Smooth muscle cell (in vitro differentiated cells): ENCODE data around the gene TRMT13. TPM values are rescaled to one million over a fixed set of nuclear protein-coding genes. Genes with fewer than 3 reads are reported as not detected.
"Not testable (repeated sequence)": the region's sequence is repeated elsewhere in the genome, so short reads cannot be mapped to it uniquely, and the experiment has no call there.

Experiments used
- DNase-seq: peaks from one replicate; lab custom pipeline; 2025; ENCODE audit not compliant: unreplicated experiment; lab: John Stamatoyannopoulos, UW
- H2AFZ ChIP-seq: fragments of 200-600 bp; sonication (generic); 2 replicates; pipeline ENCODE4 v1.6.0; 2016; ENCODE audit warnings: antibody characterized with exemption, low read depth, mild to moderate bottlenecking
- H3F3A ChIP-seq: fragments of 200-600 bp; sonication (generic); 2 replicates; pipeline ENCODE4 v1.6.0; 2017; ENCODE audit warnings: antibody characterized with exemption, low read depth
- H3K27ac ChIP-seq: fragments of 200-600 bp; sonication (generic); 2 replicates; pipeline ENCODE4 v1.5.1; 2016; ENCODE audit warnings: low read depth, mild to moderate bottlenecking
- H3K27me3 ChIP-seq: fragments of 200-600 bp; sonication (generic); 2 replicates; pipeline ENCODE4 v1.6.1; 2016; ENCODE audit warnings: low read depth, mild to moderate bottlenecking
- H3K36me3 ChIP-seq: fragments of 200-600 bp; sonication (generic); 2 replicates; pipeline ENCODE4 v1.5.1; 2016; ENCODE audit warnings: low read depth
- H3K4me1 ChIP-seq: fragments of 200-600 bp; sonication (generic); 2 replicates; pipeline ENCODE4 v1.5.1; 2016; ENCODE audit warnings: low read depth
- H3K4me2 ChIP-seq: fragments of 200-600 bp; sonication (generic); 2 replicates; pipeline ENCODE4 v1.6.0; 2016; ENCODE audit warnings: mild to moderate bottlenecking
- H3K4me3 ChIP-seq: fragments of 200-600 bp; sonication (generic); 2 replicates; pipeline ENCODE4 v1.5.1; 2016; ENCODE audit warnings: mild to moderate bottlenecking
- H3K79me2 ChIP-seq: fragments of 200-600 bp; sonication (generic); 2 replicates; pipeline ENCODE4 v1.6.0; 2016; ENCODE audit warnings: low read depth, mild to moderate bottlenecking
- H3K9ac ChIP-seq: fragments of 200-600 bp; sonication (generic); 2 replicates; pipeline ENCODE4 v1.6.0; 2016; ENCODE audit warnings: low read depth
- H3K9me3 ChIP-seq: fragments of 200-600 bp; sonication (generic); replicated peaks from 2 replicates; pipeline ENCODE4 v1.5.1; 2016; ENCODE audit warnings: low read depth
- H4K20me1 ChIP-seq: fragments of 200-600 bp; sonication (generic); 2 replicates; pipeline ENCODE4 v1.6.0; 2016; ENCODE audit warnings: low read depth
- WGBS: methylation state at CpG from one replicate; pipeline ENCODE4 v1.1.7; 2016; ENCODE audit warnings: low lambda C conversion rate; 5-methylcytosine and 5-hydroxymethylcytosine counted together
- polyA plus RNA-seq: library from polyadenylated mRNA; unstranded; fragments of >200 nt; fragmentation: Nextera tagmentation; extraction: Ambion mirVana; gene quantifications from 2 replicates; pipeline ENCODE4 v1.2.1, GENCODE V29; 2016
- small RNA-seq: library from RNA; depleted of rRNA; stranded (forward); fragments of <200 nt; gene quantifications from one replicate; pipeline ENCODE3, GENCODE V24; 2014
- total RNA-seq: library from RNA; depleted of rRNA; stranded (reverse); fragments of >200 nt; gene quantifications from 2 replicates; pipeline ENCODE4 v1.2.3, GENCODE V29; 2014
- TF ChIP-seq, protein P1 (sequence below): fragments of 200-600 bp; sonication (generic); IDR thresholded peaks from 2 replicates; pipeline ENCODE4 v1.5.1; 2017; ENCODE audit warnings: borderline replicate concordance, mild to moderate bottlenecking, antibody characterized with exemption; ENCODE audit not compliant: insufficient read depth, poor library complexity, severe bottlenecking

Gene TRMT13
- total and polyA plus RNA-seq, 2 experiments from 2014 or later = 6.2 to 15.7 TPM

DNA sequence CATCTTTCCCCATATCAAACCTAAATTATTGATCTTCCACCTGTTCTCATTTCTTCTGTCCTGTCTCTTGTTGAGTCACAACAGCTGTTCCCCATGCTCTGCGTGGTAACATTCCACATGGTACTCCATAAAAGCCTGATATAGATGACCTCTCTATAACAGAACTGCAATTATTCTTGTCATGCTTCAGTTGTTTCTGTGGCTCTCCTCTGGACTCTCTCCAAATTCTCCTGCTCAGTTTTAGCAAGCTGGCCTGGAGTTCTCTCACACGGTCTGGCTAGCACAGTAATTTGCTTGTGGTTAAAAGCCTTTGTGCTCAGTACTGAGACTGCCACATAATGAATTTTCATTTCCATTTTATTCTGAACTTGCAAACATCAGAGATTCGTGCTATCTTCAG is 55.7 kb downstream of the TRMT13 start:
- Histone ChIP-seq H3K79me2 (no peaks in the 10 kb centered on the region), H3K4me3 (no peak overlapping the region), H3K9ac (no peak overlapping the region), H3K27me3 (no peaks in the 10 kb centered on the region), H3K4me2 (no peak overlapping the region), H3K9me3 (no peaks in the 10 kb centered on the region), H3K36me3 (no peaks in the 10 kb centered on the region), H3F3A (no peaks in the 10 kb centered on the region), H3K27ac (no peak overlapping the region), H3K4me1 (peaks cover 4% of the 10 kb centered on the region), H2AFZ (no peak overlapping the region), H4K20me1 (no peaks in the 10 kb centered on the region)
- DNase-seq = no peak
- WGBS = 81% methylated on average over 3 of the region's 3 CpGs
- TF ChIP-seq, protein P1, sequence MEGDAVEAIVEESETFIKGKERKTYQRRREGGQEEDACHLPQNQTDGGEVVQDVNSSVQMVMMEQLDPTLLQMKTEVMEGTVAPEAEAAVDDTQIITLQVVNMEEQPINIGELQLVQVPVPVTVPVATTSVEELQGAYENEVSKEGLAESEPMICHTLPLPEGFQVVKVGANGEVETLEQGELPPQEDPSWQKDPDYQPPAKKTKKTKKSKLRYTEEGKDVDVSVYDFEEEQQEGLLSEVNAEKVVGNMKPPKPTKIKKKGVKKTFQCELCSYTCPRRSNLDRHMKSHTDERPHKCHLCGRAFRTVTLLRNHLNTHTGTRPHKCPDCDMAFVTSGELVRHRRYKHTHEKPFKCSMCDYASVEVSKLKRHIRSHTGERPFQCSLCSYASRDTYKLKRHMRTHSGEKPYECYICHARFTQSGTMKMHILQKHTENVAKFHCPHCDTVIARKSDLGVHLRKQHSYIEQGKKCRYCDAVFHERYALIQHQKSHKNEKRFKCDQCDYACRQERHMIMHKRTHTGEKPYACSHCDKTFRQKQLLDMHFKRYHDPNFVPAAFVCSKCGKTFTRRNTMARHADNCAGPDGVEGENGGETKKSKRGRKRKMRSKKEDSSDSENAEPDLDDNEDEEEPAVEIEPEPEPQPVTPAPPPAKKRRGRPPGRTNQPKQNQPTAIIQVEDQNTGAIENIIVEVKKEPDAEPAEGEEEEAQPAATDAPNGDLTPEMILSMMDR = no peak

DNA sequence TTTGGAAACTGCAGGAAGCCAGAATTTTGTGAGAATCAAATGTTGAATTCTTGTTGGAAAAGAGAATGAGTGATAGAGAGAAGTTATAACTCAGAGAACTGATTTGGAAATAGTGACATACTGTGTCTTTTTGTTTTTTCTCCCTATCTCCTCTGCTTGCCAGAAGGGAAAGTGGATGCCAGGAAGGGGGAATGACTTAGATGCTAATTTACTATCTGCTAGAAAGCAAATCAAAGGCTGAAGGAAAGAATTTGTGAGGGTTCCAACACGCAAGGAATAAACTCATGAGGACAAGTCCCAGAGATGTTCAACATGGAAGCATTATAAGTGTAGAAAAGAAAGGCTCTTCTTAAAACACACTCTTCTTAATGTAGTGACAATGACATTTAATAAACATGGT is 65.6 kb downstream of the TRMT13 start:
- TF ChIP-seq, protein P1 = no peak
- H3K9ac ChIP-seq = no peak overlapping the region
- no peaks in the 10 kb centered on the region for H3K27me3 ChIP-seq
- no peak overlapping the region for H3K4me2 ChIP-seq
- H3K36me3 ChIP-seq = peaks cover 4% of the 10 kb centered on the region
- no peaks in the 10 kb centered on the region for H3F3A ChIP-seq
- no peaks in the 10 kb centered on the region for H3K79me2 ChIP-seq
- H3K4me3 ChIP-seq = no peak overlapping the region
- WGBS = 96% methylated on average over 1 of the region's 1 CpG
- H4K20me1 ChIP-seq = no peaks in the 10 kb centered on the region
- no peaks in the 10 kb centered on the region for H3K9me3 ChIP-seq
- no peaks in the 10 kb centered on the region for H3K4me1 ChIP-seq
- H2AFZ ChIP-seq = no peak overlapping the region
- no peak overlapping the region for H3K27ac ChIP-seq
- DNase-seq = no peak

DNA sequence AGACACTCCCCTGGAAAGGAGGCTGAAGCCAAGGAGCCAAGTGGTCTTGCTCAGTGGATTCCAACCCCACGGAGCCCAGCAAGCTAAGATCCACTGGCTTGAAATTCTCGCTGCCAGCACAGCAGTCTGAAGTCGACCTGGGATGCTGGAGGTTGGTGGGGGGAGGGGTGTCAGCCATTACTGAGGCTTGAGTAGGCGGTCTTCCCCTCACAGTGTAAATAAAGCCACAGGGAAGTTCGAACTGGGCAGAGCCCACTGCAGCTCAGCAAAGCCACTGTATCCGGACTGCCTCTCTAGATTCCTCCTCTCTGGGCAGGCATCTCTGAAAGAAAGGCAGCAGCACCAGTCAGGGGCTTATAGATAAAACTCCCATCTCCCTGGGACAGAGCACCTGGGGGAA is 67.1 kb downstream of the TRMT13 start:
- not testable (repeated sequence) for DNase-seq, H4K20me1 ChIP-seq, H3K9ac ChIP-seq, H3K4me1 ChIP-seq, H3K36me3 ChIP-seq, H3K9me3 ChIP-seq, H3K4me2 ChIP-seq, H3K27ac ChIP-seq, H3K79me2 ChIP-seq, H3K27me3 ChIP-seq, H2AFZ ChIP-seq, H3F3A ChIP-seq, H3K4me3 ChIP-seq
- WGBS = 72% methylated on average over 6 of the region's 6 CpGs

Small RNA genes within 50 kb of the gene (small RNA-seq; reads per million reads assigned to genes)
- 0.18 reads per million for gene AC093019.1
- gene RPL23AP90 = not detected

Other genes with a start within 250 kb of the TRMT13 start
- gene SLC35A3, start 163.2 kb upstream of the TRMT13 start, total RNA-seq = 33.5 and 38.2 TPM in 2 replicates
- gene SLC35A3, start 163.2 kb upstream of the TRMT13 start, polyA plus RNA-seq = 8.2 and 10.2 TPM in 2 replicates
- gene SASS6, start 233 bp upstream of the TRMT13 start, total RNA-seq = 6.0 and 6.1 TPM in 2 replicates
- gene SASS6, start 233 bp upstream of the TRMT13 start, polyA plus RNA-seq = 1.4 and 1.9 TPM in 2 replicates
- 0.09 and 0.13 TPM in 2 replicates for gene LRRC39, start 45.1 kb downstream of the TRMT13 start, total RNA-seq
- 0.34 TPM in 1 of 2 replicates, not detected in the other for gene LRRC39, start 45.1 kb downstream of the TRMT13 start, polyA plus RNA-seq
- gene DBT, start 116.7 kb downstream of the TRMT13 start, total RNA-seq = 9.0 and 17.1 TPM in 2 replicates
- 3.8 and 4.3 TPM in 2 replicates for gene DBT, start 116.7 kb downstream of the TRMT13 start, polyA plus RNA-seq
- gene RTCA, start 133.1 kb downstream of the TRMT13 start, total RNA-seq = 62.2 and 67.5 TPM in 2 replicates
- 51.7 and 53.2 TPM in 2 replicates for gene RTCA, start 133.1 kb downstream of the TRMT13 start, polyA plus RNA-seq
- 8.1 and 15.9 TPM in 2 replicates for gene CDC14A, start 219.3 kb downstream of the TRMT13 start, total RNA-seq
- gene CDC14A, start 219.3 kb downstream of the TRMT13 start, polyA plus RNA-seq = 2.8 and 9.1 TPM in 2 replicates